ENCODE measurements around the gene RPS14.
"Not testable (repeated sequence)": the region's sequence is repeated elsewhere in the genome, so short reads cannot be mapped to it uniquely, and the experiment has no call there.

RPS14 gene

DNA sequence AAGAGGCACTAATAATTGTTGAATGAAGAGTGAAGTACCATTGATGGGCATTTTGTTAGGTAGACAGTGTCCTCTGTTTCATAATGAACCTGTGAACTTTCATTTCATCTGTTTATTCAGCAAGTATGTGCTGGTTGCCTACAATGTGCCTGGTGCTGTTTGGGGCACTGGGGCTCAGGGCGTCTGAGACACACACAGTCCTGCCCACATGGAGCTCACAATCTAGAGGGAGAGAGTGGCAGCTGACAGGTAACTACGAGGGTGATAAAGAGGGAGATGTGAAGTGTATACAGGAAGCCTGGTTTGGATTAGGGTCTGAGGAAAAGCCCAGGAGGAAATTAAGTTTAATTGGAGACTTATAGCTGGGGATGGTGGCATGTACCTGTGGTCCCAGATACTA is 29.9 kb upstream of the RPS14 start:
- no peak for DNase-seq (ENCODE audit: low read depth)

DNA sequence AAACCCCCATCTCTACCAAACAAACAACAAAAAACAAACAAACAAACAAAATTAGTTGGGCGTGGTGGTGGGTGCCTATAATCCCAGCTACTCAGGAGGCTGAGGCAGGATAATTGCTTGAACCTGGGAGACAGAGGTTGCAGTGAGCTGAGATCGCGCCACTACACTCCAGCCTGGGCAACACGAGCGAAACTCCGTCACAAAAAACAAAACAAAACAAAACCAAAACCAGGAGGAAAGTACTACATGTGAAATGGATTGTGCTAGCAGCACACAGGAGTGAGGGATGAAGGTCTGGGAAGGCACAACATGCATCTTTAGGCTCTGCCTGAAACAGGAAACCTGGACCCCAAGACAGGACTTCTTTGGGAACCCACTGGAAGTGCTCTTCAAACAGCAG is 27.0 kb upstream of the RPS14 start:
- DNase-seq (ENCODE audit: low read depth) = not testable (repeated sequence)

- DNase-seq (ENCODE audit: low read depth) = no peak
Observed at GRCh38 chr5:150473673-150474358, 24.3 kb upstream of the RPS14 start.

DNA sequence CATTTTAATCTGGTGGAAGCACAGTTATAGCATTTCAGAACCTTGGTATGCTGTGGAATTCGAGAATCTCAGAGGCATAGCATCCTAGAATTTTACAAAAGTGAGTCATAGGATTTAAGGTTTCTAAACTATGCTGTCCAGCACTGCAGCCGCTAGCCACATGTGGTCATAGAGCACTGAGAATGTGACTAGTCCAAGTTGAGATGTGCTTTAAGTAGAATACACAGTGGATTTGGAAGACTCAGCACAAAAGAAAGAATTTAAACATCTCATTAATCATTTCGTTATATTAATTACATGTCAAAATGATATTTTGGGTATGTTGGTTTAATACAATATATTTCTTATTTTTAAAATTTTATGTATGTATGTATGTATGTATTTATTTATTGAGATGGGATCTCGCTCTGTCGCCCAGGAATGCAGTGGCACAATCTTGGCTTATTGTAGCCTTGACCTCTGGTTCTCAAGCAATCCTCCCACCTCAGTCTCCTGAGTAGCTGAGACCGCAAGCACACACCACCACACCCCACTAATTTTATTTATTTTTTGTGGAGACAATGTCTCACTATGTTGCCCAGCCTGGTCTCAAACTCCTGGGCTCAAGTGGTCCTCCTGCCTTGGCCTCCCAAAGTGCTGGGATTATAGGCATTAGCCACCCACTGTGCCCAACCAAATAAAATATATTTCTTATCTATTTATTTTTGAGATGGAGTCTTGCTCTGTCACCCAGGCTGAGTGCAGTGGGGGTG is 20.4 kb upstream of the RPS14 start:
- no peak for DNase-seq (ENCODE audit: low read depth)

DNA sequence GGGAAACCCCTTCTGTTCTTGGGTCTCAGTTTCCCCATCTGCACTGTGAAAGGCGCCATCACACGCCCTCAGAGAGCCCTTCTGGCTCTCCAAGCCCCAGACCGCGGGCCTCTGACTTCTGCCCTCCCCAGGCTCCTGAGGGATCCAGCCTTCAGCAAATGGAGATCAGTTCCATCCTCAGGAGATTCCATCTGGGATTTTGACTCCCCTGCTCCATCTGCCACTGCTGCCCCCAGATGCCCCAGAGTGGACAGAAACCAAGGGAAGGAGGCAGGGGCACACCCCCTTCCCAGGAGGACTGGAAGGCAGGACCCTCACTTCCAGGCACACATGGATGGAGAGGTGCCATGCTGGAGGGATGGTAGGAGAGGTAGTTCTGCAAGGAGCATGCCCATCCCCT is 18.7 kb upstream of the RPS14 start:
- DNase-seq (ENCODE audit: low read depth) = no peak

- DNase-seq (ENCODE audit: low read depth) = no peak
Observed at GRCh38 chr5:150465927-150466326, 16.4 kb upstream of the RPS14 start.

DNA sequence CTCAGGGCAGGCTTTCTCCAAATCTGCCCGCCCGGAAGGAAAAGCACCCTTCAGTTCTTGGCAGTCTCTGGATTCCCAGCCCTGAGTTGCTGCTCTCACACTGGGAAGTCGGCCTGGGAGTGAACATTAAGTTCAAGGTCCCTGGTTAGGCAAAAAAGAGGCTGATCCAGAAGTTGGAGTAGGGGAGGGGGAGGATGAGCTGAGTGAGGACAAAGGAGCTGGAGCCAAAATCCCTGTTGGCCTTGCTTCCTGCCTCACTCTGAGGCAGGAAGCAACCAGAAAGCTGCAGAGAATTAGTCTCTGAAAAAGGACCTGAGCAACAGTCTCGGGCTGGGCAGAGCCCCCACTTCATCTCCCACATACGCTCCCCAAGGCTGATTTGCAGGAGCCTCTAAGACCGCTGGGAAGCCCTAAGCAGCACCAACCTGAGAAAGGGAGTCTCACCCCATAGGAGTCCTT is 15.0 kb upstream of the RPS14 start:
- no peak for DNase-seq (ENCODE audit: low read depth)

GRCh38 chr5:150461231-150461630 is 11.7 kb upstream of the RPS14 start:
- no peak for DNase-seq (ENCODE audit: low read depth)

DNA sequence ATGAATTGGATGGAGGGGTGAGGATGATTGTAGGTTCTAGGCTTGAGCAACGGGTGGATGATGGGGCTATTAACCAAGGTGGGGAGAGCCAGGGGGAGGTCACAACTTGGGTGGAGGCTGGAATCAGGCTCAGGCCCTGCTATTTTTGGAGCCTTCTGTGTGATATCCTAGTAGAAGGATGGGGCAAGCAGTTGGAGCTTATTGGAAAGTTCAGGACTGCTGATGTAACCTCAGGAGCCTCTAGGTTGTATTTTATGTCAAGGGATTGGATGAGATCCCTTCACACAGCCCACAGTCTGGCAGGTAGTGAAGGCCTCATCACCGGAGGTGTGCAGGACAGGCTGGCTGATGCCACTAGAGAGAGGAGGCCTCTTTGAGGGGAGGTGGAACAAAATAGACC is 11.2 kb upstream of the RPS14 start:
- DNase-seq (ENCODE audit: low read depth) = no peak

GRCh38 chr5:150458802-150459557 is 9.4 kb upstream of the RPS14 start:
- no peak for DNase-seq (ENCODE audit: low read depth)

DNA sequence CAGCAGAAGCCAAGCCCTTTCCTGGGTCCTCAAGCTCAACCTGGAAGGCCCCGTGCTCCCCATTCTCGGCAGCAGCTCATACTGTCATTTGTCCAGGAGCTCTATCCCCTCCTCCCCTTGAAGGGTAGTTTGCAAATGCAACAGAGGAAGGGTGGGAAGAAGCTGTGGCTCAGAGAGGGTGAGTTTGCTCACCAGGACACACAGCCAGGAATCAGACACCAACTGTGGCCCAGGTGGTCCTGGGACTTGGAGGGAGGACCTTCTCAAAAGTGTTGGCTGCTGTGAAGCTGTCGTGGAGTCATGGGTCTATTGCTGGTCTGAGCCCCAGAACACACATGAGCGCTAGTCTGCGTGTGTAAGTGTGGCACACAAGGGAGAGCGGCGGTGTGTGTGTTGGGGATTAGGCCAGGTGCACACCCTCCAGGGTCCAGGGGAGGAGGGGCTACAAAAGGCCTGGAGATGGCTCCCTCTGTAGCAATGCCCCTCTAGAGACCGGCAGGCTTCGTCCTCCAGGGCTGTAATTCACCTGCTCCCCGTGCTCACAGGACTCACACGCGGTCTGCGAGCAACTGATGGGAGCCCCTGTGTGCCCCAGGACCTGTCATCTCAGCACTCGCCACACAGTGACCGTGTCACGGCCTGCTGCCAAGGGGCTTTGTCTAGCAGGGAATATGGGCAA is 8.2 kb upstream of the RPS14 start:
- DNase-seq (ENCODE audit: low read depth) = no peak

DNA sequence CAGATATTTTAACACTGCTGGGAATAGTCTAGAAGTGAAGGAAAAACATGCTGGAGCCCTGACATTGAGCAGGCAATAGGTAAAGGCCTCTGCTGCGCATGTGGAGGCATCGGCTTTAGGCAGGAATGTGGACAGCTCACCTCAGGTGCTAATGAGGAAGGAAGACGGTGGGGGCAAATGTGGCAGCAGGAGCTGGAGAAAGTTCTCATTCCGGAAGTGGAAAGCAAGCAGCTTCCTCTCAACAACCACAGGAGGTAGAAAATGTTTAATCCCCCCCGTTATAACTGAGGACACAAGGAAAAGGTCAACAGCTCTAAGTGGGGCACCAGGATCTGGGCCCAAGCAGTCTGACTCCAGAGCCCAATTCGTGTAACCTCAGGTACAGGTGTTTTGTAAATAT is 7.6 kb upstream of the RPS14 start:
- DNase-seq (ENCODE audit: low read depth) = no peak

DNA sequence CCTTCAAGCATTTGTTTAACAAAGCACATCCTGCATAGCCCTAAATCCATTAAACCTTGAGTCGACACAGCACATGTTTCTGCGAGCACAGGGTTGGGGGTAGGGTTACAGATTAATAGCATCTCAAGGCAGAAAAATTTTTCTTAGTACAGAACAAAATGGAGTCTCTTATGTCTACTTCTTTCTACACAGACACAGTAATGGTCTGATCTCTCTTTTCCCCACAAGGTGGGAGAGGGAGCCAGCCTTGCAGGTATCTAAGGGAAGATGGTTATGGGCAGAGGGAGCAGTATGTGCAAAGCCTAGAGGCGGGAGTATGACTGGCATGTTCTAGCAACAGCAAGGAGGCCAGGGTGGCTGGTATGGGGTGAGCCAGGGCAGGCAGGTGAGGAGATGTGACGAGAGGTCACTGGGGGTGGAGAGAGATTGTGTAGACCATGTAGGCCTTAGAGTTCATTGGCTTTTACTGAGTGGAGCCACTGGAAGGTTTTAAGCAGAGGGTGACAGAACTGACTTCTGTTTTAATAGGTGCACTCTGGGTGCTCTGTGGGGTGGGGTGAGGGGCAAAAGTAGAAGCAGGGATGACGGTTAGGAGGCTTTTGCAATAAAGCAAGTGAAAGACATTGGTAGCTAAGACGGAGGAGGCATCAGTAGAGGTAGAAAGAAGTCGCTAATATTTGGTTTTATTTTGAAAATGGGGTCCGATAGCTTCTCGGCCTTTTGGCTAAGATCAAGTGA is 5.1 kb upstream of the RPS14 start:
- DNase-seq (ENCODE audit: low read depth) = no peak

DNA sequence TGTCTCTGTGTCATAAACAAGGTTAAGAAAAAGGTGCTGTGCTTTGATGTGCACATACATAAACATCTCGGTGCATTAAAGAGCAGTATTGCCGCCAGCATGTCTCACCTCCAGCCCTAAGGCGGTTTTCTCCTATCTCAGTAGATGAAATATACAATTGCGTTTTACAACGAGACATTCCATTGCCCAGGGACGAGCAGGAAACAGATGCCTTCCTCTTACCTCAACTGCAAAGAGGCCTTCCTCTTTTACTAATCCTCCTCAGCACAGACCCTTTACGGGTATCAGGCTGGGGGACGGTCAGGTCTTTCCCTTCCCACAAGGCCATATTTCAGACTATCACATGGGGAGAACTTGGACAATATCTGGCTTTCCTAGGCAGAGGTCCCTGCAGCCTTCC is 4.5 kb upstream of the RPS14 start:
- DNase-seq (ENCODE audit: low read depth) = not testable (repeated sequence)

- DNase-seq (ENCODE audit: low read depth) = no peak
Observed at GRCh38 chr5:150452914-150453313, 3.4 kb upstream of the RPS14 start.

GRCh38 chr5:150451594-150451993 is 2.1 kb upstream of the RPS14 start:
- DNase-seq (ENCODE audit: low read depth) = no peak

- DNase-seq (ENCODE audit: low read depth) = no peak
Observed at GRCh38 chr5:150448952-150449516, 505 bp downstream of the RPS14 start.

- DNase-seq (ENCODE audit: low read depth) = no peak
Observed at GRCh38 chr5:150448334-150448733, 1.2 kb downstream of the RPS14 start.

DNA sequence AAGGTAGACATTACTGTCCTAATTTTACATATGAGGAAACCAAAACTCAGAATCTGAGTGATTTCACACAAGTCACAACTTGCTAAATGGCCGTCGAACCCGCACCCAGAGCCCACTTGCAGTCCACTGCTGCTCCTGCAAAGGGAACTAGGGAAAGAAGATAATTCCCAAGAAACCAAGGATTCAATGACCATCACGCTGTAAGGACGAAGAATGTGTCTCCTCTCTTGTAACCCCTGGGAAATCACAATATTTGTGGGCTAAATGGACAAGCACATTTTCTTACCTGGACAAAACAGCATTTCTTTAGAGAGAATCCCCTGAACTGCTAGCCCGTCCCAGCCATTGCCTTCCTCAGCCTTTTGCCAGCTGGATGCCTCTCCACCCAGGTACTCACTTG is 2.4 kb downstream of the RPS14 start:
- no peak for DNase-seq (ENCODE audit: low read depth)

GRCh38 chr5:150446583-150446982 is 3.0 kb downstream of the RPS14 start:
- DNase-seq (ENCODE audit: low read depth) = no peak

GRCh38 chr5:150446088-150446487 is 3.5 kb downstream of the RPS14 start:
- no peak for DNase-seq (ENCODE audit: low read depth)

Data from CMK (cell line).